Measurements from ENCODE around the gene LILRA2.

DNA sequence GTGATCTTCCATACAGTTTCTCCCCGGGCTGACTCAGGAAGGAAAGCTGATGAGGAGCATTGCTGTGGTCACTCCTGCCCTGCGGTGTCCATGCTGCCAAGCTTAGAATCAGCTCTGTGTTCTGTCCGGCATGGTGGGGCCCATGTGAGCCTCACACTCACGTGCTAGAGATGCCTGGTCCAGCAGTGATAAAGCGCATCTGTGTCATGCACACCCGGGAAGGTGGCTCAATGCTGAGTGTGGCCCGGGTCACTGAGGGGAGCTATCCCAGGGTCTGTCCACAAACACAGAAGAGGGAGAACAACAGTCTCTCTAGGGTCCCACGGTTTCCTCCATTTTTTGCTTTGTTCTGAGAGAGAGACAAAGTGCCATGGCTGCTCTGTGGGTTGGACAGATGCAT, 53.2 kb downstream of the LILRA2 start:
- TF ChIP-seq, protein P1, sequence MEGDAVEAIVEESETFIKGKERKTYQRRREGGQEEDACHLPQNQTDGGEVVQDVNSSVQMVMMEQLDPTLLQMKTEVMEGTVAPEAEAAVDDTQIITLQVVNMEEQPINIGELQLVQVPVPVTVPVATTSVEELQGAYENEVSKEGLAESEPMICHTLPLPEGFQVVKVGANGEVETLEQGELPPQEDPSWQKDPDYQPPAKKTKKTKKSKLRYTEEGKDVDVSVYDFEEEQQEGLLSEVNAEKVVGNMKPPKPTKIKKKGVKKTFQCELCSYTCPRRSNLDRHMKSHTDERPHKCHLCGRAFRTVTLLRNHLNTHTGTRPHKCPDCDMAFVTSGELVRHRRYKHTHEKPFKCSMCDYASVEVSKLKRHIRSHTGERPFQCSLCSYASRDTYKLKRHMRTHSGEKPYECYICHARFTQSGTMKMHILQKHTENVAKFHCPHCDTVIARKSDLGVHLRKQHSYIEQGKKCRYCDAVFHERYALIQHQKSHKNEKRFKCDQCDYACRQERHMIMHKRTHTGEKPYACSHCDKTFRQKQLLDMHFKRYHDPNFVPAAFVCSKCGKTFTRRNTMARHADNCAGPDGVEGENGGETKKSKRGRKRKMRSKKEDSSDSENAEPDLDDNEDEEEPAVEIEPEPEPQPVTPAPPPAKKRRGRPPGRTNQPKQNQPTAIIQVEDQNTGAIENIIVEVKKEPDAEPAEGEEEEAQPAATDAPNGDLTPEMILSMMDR (IDR thresholded peaks at IDR 0.05; ENCODE audit: control extremely low read depth in 1 of 3, insufficient read depth in 1 of 3, low read depth in 1 of 3, low read length in 3 of 3): no peak
- no peak for TF ChIP-seq GTF2F1 (IDR thresholded peaks at IDR 0.05; ENCODE audit: borderline replicate concordance, low read depth, low read length)

All from H1 (cell line).